HL-60/S4 treated with phorbol 12-myristate 13-acetate at 8.2 ng/mL for 4 days and 3 days (cell line): ENCODE measurements around the gene PTPN5.
"Not testable (repeated sequence)": the region's sequence is repeated elsewhere in the genome, so short reads cannot be mapped to it uniquely, and the experiment has no call there.

Experiments used
- in situ Hi-C: fragments of 300-500 bp; cut with MboI; formaldehyde crosslinking; loops from 2 replicates; pipeline ENCODE4 v1.15.0; 2022; ENCODE audit warnings: low sequenced_read_pairs

The PTPN5 gene

DNA sequence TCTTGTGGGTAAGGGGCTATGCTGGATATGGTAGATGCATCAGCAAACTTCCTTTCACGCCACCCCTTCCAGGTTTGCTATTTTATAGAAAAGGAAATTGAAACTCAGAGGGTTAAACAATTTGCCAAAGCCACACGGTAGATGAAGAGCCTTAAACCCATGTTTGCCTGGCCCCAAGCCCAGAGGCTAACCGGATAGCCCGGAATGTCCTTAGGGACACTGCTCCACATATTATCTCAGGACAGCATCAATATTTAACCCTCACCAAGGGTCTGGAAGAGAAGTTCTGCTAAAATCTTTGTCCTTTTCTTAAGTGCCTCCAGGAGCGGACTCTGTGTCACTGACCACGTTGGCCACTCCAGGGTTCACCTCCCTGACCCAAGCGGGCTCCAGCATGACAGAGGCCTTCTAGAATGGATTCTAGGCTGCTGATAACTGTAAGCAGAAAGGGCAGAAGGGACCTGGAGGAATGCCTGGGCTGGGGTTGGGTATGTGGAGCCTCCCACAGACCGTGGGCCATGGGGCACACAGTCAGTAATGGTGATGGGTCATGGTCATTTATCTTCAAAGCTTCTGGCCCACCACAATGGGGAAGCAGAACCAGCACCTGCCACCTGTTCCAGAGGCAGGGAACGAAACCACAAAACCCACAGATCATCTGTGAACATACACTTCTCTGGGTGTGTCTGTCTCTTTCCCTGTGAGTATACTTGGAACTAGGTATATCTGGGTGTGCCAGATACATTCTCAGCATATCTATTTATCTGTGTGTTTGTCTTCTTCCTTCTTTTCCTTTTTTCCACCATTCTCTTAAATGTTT lies 98.4 kb downstream of the PTPN5 start:
- in situ Hi-C loops = no loop called here

DNA sequence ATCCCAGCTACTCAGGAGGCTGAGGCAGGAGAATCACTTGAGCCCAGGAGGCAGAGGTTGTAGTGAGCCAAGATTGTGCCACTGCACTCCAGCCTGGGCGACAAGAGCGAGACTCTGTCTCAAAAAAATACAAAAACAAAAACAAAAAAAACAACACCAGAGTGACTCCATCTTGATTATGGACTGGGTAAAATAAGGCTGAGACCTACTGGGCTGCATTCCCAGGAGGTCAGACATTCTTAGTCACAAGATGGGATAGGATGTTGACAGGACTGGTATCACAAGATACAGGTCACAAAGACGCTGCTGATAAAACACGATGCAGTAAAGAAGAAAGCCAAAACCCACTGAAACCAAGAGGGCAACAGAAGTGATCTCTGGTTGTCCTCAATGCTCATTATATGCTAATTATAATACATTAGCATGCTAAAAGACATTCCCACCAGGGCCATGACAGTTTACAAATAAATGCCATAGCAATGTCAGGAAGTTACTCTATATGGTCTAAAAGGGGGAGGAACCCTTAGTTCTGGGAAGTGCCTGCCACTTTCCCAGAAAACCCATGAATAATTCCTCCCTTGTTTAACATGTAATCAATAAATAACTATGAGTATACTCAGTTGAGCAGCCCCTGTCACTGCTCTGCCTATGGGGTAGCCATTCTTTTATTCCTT lies 100.0 kb downstream of the PTPN5 start:
- in situ Hi-C loops = not testable (repeated sequence)

- in situ Hi-C loops = no loop called here
Measured at GRCh38 chr11:18684267-18684666, 107.3 kb downstream of the PTPN5 start.

GRCh38 chr11:18682466-18682865 lies 109.1 kb downstream of the PTPN5 start:
- in situ Hi-C loops = no loop called here

GRCh38 chr11:18681949-18682348 lies 109.6 kb downstream of the PTPN5 start:
- in situ Hi-C loops = not testable (repeated sequence)
